ENCODE results near the gene FKBP14.
"Not testable (repeated sequence)": the region's sequence is repeated elsewhere in the genome, so short reads cannot be mapped to it uniquely, and the experiment has no call there.

Gene FKBP14

DNA sequence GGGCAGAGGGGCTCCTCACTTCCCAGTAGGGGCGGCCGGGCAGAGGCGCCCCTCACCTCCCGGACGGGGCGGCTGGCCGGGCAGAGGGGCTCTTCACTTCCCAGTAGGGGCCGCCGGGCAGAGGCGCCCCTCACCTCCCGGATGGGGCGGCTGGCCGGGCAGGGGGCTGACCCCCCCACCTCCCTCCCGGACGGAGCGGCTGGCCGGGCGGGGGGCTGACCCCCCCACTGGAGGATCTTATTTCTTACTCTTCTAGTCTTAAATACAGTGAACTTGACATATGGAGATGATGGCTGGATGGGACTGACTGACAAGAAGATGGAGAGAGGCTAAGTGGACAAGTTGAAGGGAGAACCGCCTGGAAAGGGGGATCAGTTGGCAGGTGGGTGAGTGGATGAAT lies 64.9 kb downstream of the FKBP14 start:
- DNase-seq = not testable (repeated sequence)
